GM19240 (cell line): ENCODE measurements around the gene MMEL1.
"Not testable (repeated sequence)": the region's sequence is repeated elsewhere in the genome, so short reads cannot be mapped to it uniquely, and the experiment has no call there.

Experiments used
- DNase-seq: peaks from one replicate; pipeline ENCODE4 v3.0.0; 2011; ENCODE audit warnings: low spot score; ENCODE audit not compliant: insufficient read length

Gene MMEL1

DNA sequence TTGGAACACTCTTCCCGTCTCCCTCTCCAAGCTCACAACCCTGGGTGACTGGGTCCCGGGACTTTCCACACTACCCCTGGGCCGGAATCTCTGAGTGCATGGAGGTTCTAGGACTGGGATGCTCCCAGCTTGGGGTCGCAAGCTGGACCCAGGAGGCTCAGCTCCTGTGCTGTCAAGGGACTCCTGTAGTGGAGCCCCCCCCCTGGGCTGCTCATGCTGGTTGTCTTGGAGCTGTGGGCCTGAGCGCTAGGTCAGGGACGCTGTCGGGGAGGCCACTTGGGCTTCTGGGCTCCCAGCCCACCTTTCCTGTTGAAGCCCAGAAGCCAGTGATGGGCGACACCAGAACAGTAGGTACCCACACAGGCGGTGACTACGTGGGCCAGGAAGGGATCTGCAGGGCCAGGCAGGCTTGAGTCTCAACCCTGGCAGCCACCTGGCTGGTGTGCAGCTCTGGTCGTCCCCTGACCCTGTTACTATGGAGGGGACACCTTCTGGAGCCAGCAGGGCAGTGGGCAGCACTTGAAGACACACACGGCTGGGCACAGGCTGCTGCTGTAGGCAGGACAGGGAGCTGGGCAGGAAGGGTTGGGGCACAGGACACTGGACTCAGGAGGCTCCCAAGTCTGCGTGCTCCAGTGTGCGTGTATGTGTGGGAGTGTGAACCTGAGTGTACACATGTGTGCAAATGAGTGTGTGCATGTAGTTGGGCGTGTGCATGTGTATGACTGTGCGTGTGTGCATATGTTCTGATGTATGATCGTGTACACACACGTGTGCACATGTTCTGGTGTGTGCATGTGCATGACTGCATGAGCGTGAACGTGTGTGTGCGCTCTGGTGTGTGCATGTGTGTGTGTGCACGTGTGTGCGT is 3.0 kb downstream of the MMEL1 start:
- DNase-seq: no peak

DNA sequence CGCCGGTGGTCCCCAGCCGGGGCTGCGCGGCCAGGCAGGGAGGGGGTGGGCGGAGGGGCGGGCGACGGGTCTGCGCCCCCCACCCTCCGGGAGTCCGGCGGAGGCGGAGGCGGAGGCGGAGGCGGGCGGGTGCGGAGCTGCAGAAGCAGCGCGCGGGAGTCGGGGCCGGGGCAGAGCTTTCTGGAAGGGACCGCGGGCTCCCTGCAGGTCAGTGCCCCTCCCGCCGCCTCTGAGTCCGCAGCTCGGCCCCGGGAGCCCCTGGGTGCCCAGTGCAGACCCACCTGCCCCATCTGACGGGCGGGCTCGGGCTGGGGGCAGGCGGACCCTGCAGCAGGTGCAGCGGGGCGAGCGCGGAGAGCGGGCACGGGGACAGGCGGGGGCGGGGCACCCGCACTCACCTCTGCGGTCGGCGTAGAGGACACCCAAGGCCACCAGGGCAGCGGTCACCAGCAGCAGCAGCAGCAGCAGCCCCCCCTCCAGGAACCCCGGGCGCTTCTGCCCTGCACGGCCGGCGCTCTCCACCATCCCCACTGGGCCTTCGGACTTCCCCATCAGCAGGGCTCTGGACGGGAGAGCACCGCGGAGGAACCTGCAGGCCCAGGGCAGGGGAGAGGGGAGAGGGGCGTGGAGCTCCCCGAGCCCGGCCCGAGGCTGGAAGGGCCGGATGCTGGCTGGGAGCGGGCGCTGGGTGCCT is 3.7 kb downstream of the MMEL1 start:
- no peak for DNase-seq

DNA sequence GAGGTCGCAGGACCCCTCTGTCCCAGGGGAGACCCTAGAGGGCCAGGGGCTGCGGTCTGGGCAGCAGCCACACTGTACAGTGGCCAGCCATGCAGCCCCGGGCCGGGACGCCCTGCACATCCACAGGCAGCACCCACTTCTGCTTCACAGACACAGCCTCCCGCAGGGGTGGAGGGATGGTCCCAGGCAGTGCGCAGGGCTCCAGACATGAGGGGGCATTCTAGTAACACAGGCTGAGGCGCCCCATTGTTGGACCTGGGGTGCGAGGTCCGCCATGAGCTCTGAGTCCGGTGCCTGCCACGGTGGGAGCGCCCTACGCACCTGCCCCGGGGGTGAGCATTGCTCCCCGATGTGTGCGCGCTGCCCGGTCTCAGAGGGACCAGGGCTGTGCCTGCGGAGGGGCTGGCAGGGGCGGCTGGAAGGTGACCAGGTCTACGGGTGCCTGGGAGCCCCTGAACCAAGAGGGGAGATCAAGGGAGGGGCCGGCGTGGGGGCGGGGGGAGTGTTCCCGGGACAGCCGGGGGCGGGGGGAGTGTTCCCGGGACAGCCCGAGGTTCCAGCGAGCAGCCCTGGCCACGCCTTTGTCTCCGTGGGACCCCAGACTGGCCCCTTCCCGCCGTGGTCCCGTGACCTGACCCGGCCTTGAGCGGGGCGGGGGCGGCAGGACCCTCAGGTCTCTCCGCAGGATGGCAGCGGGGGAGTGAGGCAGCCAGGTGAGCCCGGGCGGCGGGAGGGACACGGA is 4.5 kb downstream of the MMEL1 start:
- no peak for DNase-seq

DNA sequence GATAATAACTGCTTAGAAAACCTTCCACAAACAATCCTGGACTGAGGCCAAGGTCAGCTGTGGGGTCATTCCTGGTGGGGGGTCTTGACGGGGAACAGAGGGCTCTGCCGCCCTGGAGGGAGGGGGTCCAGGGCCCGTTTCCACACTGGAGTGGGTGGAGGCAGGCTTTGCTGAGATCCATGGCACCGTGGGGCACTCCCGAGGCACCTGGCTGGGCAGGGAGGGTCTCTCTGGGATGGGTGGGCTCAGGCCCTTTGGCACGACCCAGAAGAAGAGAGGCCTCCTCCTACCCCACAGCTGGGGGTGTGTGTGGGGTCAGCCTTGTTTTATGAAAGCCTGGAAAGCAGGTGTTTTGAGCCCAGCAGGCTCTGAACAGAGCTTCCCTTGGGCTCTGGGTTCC is 5.1 kb downstream of the MMEL1 start:
- no peak for DNase-seq

DNA sequence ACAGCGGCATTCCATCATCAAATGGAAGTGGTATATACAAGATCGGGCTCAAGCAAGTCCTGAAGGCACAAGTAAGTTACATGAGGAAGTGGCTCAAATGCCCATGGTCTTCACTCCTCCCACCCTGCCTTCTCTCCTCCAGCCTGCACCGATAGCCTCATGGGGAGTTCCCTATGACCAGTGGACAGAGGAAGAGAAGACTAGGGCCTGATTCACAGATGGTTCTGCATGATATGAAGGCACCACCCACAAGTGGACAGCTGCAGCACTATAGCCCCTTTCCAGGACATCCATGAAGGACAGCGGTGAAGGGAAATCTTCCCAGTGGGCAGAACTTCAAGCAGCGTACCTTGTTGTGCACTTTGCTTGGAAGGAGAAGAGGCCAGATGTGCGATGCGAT is 7.1 kb downstream of the MMEL1 start:
- DNase-seq: not testable (repeated sequence)

DNA sequence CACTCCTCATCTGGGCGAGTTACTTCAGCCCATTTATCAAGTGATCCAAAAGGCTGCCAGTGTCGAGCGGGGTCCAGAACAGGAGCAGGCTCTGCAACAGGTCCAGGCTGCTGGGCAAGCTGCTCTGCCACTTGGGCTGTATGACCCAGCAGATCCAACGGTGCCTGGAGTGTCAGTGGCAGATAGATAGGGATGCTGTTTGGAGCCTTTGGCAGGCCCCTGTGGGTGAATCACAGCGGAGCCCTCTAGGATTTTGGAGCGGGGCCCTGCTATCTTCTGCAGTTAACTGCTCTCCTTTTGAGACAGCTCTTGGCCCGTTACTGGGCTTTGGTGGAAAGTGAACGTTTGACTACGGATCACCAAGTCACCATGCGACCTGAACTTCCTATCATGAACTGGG is 7.5 kb downstream of the MMEL1 start:
- DNase-seq: no peak

DNA sequence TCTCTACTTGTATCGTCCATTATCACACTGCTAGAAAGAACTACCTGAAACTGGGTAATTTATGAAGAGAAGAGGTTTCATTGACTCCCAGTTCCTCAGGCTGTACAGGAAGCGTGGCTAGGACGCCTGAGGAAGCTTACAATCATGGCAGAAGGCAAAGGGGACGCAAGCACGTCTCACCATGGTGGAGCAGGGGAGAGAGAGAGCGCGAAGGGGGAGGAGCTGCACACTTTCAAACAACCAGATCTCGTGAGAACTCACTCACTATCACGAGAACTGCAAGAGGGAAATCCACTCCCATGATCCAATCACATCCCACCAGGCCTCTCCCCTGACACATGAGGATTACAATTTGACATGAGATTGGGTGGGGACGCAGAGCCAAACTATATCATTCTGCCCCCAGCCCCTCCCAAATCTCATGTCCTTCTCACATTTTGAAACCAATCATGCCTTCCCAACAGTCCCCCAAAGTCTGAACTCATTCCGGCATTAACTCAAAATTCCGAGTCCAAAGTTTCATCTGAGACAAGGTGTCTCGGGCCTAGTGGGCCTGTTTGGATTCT is 8.0 kb downstream of the MMEL1 start:
- no peak for DNase-seq

DNA sequence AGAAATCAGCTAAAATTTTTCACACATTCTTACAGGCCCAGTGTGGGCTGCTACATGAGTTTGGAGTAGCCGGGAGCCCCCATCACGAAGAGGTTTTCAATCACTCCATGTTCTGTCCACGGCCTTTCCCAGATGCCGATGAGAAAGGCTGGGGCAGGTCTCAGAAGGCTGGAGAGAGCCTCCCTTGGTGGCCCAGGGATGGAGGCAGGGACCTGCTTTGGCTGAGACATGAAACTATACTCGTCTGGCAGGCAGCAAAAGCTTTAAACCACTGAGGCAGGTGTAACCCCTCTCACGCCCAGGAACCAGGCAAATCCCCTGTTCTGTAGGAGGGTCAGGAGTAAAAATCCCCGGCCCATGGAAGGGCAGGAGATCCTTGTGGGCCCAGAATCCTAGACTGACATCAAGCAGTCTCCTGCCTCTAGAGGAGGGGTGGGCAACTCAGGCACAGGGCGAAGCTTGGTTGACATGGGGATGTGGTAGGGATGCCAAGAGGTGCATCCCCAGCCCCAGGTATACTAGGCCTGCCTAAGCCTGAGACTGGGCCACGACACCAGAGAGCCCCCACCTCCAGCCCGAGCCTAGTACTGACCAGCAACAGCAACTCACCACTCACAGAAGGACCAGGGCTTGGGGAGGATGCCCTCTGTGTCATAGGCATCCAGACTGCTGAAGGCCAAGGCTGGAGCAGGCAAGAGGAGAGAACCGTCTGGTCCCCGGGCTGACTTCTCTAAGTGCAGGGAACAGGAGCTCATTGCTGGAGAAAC is 9.1 kb downstream of the MMEL1 start:
- no peak for DNase-seq

DNA sequence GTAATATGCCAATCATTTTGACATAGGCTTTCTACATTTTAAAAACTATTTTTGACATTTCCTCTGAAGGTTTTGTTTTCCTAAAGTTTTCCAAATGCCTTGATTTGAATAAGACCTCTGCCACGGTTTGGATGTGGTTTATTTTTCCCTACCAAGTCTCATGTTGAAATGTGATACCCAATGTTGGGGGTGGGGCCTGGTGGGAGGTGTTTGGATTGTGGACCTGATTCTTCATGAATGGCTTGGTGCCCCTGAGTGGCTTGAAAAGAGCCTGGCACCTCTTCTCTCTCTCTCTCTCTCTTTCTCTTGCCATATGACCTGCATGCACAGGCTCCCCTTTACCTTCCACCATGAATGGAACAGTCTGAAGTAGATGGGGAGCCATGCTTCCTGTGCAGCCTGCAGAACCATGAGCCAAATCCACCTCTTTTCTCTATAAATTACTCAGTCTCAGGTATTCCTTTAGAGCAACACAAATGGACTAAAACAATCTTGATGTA is 14.8 kb downstream of the MMEL1 start:
- DNase-seq: no peak

DNA sequence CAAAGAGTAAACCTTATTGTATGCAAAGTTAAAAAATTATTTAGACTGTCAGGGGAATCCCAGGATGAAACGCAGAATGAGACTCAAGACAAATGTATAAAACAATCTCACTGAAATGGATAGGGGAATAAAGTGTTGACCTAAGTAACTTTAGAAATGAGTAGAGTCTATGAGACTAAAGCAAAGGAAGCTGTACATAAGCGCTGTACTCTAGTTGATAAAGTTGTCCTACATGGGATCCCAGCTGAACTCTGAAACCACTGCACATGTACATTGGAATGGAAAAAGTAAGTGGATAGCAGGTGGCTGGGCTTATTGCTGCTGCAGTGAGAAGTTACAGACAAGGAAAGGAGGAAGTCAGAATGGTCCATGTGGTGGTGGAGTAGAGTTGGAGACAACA is 18.7 kb downstream of the MMEL1 start:
- no peak for DNase-seq

DNA sequence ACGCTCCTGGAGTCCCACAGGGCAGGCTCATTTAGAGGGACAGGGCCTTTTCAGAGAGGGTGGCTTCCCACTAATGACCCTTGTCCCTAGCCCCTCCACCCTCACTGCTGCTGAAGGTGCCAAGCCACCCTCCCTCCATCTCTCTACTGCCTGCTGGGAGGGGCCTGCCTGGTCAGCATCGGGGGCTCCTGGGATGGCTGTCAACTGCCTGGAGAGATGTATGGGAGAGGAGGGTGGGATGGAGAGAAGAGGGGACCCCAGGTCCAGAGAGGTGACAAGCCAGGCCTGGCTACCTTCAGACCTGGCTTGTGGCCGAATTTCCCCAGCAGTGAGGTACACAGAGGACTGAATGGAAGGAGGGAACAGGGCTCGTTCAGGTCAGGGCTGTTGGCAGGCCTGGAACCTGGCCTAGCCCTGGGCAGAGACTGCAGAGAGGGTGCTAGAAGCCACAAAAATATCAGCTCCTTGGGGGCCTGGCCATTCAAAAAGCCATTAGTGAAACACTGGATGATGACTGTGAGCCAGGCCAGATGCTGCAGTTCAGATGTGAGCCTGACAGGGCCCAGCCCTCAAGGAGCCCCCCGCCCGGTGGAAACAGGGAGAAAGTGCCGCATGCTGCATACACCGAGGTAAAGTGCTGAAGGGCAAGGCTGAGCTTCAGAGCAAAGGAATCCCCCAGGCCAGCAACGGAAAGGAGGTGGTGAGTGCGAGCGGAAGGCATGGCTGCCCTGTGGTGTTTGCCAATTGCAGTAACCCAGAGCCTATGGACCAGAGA is 20.0 kb downstream of the MMEL1 start:
- no peak for DNase-seq

DNA sequence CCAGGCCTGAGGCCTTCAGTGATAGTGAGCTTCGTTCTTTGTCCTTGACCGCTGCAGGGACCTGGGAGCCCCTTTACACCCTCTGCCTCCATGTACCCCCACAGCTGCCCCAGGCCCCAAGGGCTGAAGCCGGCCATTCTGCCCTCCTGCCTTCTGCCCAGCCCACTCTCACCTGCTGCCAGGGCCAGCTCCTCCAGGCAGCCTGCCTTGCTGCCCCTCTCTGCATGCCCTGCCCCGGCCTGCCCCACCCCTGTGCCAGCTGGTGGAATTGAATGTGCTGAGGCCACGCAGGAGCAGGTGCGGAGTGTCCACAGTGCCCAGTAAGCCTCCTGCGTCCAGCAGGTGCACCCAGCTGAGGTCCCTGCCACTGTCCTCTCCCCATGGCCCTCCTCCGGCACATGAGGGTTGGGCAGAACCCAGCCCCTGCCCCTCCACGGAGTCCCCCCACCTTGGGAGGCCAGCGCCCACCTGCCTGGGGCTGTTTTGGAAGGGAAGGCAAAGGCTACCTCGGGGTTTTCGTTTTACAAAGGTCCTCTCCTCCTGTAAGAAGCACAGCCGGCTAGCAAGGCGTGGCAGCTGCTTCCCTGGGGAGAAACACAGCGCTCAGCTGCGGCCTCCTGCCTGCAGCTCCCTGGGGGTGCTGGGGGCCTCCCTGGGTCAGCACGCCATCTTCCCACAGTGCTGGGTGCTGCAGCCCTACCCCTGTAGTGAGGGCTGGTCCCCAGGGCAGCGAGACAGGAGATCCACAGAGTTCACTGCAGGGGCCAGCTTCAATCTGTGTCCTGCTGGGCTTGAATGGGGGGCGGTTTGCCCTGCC is 21.0 kb downstream of the MMEL1 start:
- no peak for DNase-seq

DNA sequence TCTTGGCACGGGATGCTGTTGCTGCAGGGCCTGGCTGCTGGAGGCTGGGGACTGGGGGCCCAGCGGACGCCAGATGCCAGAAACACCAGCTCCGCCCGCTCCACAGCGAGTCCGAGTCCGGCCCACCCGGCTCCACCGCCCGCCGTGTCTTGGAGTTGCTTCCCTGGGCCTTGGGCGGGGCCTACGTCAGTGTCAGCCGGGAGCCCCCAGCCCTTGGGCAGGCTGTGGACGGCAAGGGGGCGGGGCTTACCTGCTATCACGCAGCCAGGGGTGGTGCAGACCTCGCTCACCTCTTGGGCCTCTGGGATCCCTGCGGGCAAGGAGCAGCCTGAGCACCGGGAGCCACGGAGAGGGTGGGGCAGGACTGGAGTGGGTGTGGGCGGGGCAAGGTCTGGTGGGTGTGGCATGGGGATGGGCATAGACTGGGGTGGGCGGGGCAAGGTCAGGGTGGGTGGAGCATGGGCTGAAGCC is 21.8 kb downstream of the MMEL1 start:
- DNase-seq: no peak

DNA sequence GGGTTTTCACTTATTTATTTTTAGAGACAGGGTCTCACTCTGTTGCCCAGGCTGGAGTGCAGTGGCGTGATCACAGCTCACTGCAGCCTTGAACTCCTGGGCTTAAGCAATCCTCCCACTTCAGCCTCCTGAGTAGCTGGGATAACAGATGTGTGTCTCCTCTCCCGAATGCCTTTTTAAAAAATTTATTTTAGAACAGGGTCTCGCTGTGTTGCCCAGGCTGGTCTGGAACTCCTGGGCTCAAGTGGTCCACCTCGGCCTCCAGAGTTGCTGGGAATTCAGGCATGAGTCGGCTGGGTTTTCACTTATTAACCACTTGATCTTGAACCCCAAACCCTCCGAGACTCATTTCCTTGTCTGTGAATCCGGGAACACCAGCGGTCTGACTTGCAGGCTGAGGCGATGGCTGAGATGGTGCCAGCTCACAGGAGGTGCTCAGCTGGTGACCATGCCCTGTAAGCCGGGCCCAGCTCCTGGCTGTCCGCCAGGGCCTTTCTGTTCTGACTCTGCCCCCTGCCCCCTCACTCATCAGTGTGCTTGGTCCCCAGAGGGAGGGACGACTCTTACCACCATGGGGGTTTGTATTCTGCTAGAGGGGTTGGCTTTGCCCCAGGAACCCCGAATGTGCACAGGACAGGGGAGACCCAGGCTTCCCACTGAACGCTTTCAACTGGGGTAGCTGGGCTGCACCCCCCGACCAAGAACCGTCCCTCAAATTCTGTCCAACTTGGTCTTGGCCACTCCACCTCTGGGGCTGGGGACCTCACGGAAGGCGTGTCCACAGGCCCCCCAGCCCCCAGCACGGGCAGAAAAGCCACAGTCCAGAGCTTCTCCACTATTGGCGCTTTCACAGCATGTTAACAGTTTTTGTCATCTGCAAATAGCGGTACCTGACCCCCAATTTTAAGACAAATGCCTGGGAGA is 22.5 kb downstream of the MMEL1 start:
- no peak for DNase-seq

DNA sequence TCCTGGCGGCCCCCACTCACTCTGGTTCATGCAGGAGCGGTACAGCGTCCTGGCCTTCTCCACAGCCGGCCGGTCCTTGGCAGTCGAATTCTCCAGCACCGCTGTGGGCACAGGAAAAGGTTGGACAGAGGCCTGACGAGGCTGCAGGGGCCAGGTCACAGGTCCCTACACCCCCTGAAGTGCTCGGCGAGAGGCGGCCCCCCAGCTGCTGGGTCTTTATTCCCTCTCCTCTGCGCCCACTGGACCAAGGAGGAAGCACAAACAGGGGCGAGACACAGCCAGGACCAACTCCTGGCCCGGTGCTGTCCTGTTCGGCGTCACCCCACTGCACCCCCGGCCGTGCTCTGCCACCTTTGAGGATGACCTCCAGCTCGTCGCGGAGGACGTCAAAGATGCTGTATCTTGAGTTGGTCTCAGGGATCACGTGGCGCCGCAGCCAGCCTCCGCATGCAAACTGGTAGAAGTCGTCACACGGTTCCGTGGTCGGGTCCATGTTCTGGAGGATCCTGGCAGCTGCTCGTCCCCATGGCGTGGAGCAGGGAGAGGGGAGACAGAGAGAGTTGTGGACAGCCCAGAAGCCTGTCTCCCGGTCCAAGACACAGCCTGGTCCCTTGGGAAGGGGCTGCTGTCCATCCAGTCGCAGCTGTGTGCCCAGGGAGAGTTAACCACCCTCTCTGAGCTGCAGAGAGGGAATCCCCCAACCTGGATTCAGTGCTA is 23.3 kb downstream of the MMEL1 start:
- no peak for DNase-seq

DNA sequence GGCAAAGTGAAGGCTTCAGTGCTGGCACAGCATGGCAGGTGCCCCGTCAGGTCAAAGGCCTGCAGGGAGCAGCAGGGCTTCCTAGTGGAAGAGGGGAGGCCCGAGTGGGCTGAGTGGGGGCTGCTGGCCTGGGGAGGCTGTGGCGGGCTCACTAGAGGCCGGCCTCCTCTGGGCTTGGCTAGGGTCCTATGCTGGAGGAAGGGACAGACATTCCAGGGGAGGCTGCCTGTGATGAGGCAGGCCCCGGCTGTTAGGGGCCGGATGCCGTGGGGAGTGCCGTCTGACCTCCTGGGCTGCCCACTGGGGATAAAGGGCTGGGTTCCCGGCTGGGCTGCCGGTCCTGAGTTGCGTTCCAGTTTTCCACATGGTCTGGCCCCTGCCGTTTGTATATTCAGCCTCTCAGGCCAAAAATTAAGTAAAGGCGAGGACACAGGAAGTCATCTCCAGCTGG is 25.1 kb downstream of the MMEL1 start:
- DNase-seq: no peak

DNA sequence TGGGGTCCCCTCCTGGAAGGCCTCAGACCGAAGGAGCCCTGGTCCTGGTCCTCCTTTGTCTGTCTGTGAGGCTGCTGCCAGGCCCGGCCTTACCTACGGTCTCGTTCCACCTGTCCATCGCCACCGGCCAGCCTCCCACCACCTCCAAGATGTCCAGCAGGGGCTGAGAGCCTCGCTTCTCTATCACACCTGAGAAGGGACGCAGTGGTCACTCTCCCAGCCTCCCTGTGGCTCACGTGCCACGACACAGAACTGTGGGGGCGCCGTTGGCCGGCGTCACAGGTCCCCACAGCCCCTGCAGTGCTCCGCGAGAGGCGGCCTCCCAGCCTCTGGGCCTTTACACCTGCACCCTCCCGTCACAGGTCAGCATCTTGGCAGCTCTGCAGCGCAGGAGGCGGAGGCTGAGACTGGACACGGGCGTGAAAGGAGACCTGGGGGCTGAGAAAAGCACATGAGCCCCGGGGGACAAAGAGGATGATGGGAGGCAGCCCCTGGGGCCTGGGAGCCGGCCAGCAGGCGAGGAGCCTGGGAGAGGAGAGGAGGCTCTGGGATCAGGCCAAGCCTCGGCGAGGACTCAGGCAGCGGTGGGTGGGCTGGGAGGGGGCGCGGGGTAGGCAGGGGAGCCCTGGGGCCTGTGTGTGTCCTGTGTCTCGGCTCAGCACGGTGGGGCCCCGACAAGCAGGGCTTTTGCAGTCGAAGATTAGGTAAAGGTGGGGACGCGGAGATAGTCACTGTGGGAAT is 25.8 kb downstream of the MMEL1 start:
- no peak for DNase-seq
